CD4-positive, alpha-beta T cell treated with Interleukin-21 for 1 hour (primary cell): ENCODE data around the gene GIMD1.
"Not testable (repeated sequence)": the region's sequence is repeated elsewhere in the genome, so short reads cannot be mapped to it uniquely, and the experiment has no call there.

ENCODE experiments used
- DNase-seq: peaks from one replicate; pipeline ENCODE4 v3.0.0-alpha.2; 2020

The GIMD1 gene

GRCh38 chr4:106368678-106369077 lies at the start of gene GIMD1:
Gene GIMD1, minus strand, starts transcription at chr4:106368778. Its CDS starts 1,343 bp downstream, at chr4:106367435.
- no peak for DNase-seq

- DNase-seq = no peak
Observed at GRCh38 chr4:106414366-106414765, 45.8 kb upstream of the GIMD1 start.

- no peak for DNase-seq
Observed at GRCh38 chr4:106409901-106410889, 41.6 kb upstream of the GIMD1 start.

GRCh38 chr4:106408004-106408403 lies 39.4 kb upstream of the GIMD1 start:
- DNase-seq = not testable (repeated sequence)

- no peak for DNase-seq
Observed at GRCh38 chr4:106401157-106401556, 32.6 kb upstream of the GIMD1 start.

- not testable (repeated sequence) for DNase-seq
Observed at GRCh38 chr4:106398898-106399297, 30.3 kb upstream of the GIMD1 start.

- no peak for DNase-seq
Observed at GRCh38 chr4:106395582-106395981, 27.0 kb upstream of the GIMD1 start.

GRCh38 chr4:106385853-106386393 lies 17.3 kb upstream of the GIMD1 start:
- DNase-seq = no peak

- DNase-seq = no peak
Observed at GRCh38 chr4:106384878-106385277, 16.3 kb upstream of the GIMD1 start.

- DNase-seq = no peak
Observed at GRCh38 chr4:106380179-106380578, 11.6 kb upstream of the GIMD1 start.

GRCh38 chr4:106373026-106373425 lies 4.4 kb upstream of the GIMD1 start:
- DNase-seq = no peak

GRCh38 chr4:106371161-106371560 lies 2.6 kb upstream of the GIMD1 start:
- no peak for DNase-seq

GRCh38 chr4:106370214-106370613 lies 1.6 kb upstream of the GIMD1 start:
- no peak for DNase-seq

- peak; percentile 18 for DNase-seq
Observed at GRCh38 chr4:106369456-106370060, 980 bp upstream of the GIMD1 start.

- no peak for DNase-seq
Observed at GRCh38 chr4:106367072-106367471, 1.5 kb downstream of the GIMD1 start.

- no peak for DNase-seq
Observed at GRCh38 chr4:106366026-106366425, 2.6 kb downstream of the GIMD1 start.

- DNase-seq = no peak
Observed at GRCh38 chr4:106365613-106366012, 3.0 kb downstream of the GIMD1 start.

- no peak for DNase-seq
Observed at GRCh38 chr4:106364282-106364681, 4.3 kb downstream of the GIMD1 start.

- no peak for DNase-seq
Observed at GRCh38 chr4:106362086-106362825, 6.3 kb downstream of the GIMD1 start.

- DNase-seq = no peak
Observed at GRCh38 chr4:106358899-106359298, 9.7 kb downstream of the GIMD1 start.

GRCh38 chr4:106355193-106355592 lies 13.4 kb downstream of the GIMD1 start:
- DNase-seq = no peak

- no peak for DNase-seq
Observed at GRCh38 chr4:106353786-106354185, 14.8 kb downstream of the GIMD1 start.

GRCh38 chr4:106351016-106351415 lies 17.6 kb downstream of the GIMD1 start:
- DNase-seq = no peak
